Measurements from ENCODE around the gene ANXA8. TPM values are rescaled to one million over a fixed set of nuclear protein-coding genes. Genes with fewer than 3 reads are reported as not detected.

The ANXA8 gene
- total and polyA plus RNA-seq, 2 of the 13 experiments (the other 11 are each of a cell fraction or from before 2014, with no cell fraction given) = not detected

- H3K4me1 ChIP-seq (ENCODE audit: insufficient read depth, low read length) = peaks cover 33% of the 10 kb centered on the region
- no peak overlapping the region for H3K4me3 ChIP-seq (replicated peaks in 1 of 3; ENCODE audit: insufficient read depth in 1 of 3, low read depth in 2 of 3, low read length in 3 of 3)
- no peaks in the 10 kb centered on the region for H3K79me2 ChIP-seq (ENCODE audit: insufficient read depth, low read length)
- H3K9ac ChIP-seq (ENCODE audit: insufficient read depth, low read depth, low read length) = no peak overlapping the region
- H3K27ac ChIP-seq (ENCODE audit: extremely low read length, insufficient read depth, low read length) = no peak overlapping the region
- no peaks in the 10 kb centered on the region for H3K9me3 ChIP-seq (ENCODE audit: low read length)
- no peaks in the 10 kb centered on the region for H4K20me1 ChIP-seq (ENCODE audit: insufficient read depth, low read length)
- FAIRE-seq = no peak
- BruUV-seq (replicated peaks) = no TSS peak
- no peak for ATAC-seq
- no peak overlapping the region for H2AFZ ChIP-seq (ENCODE audit: low read length)
- H3K36me3 ChIP-seq (replicated peaks in 1 of 2; ENCODE audit: control insufficient read depth in 1 of 2, insufficient read depth in 2 of 2, low read length in 2 of 2) = no peaks in the 10 kb centered on the region
- in situ Hi-C loops (cut with HindIII; ENCODE audit: extremely low pct_ligation_motif_present, low pct_unique_long_range_greater_than_20kb) = no loop called here
- H3K27me3 ChIP-seq (ENCODE audit: control insufficient read depth in 1 of 2, insufficient read depth in 2 of 2, low read length in 2 of 2) = peaks cover 0 to 10% of the 10 kb centered on the region in 2 experiments; a peak in 3 of 5 replicates
- TF ChIP-seq SIN3A (IDR thresholded peaks at IDR 0.05; ENCODE audit: borderline replicate concordance, low read depth, low read length) (no peak), PAF1 (CRISPR knock-in tag; IDR thresholded peaks at IDR 0.05) (no peak), HIVEP1 (CRISPR knock-in tag; IDR thresholded peaks at IDR 0.05) (no peak), ZNF567 (CRISPR knock-in tag; IDR thresholded peaks at IDR 0.05; ENCODE audit: borderline replicate concordance) (no peak), ZNF841 (CRISPR knock-in tag; IDR thresholded peaks at IDR 0.05; ENCODE audit: borderline replicate concordance) (no peak), IRF1 (CRISPR knock-in tag; IDR thresholded peaks at IDR 0.05; ENCODE audit: low read depth) (no peak), ZBTB14 (CRISPR knock-in tag; IDR thresholded peaks at IDR 0.05) (no peak), MTF1 (CRISPR knock-in tag; IDR thresholded peaks at IDR 0.05) (no peak), ZNF563 (CRISPR knock-in tag; IDR thresholded peaks at IDR 0.05) (no peak), HMG20A (CRISPR knock-in tag; IDR thresholded peaks at IDR 0.05; ENCODE audit: borderline replicate concordance) (no peak), ZNF678 (CRISPR knock-in tag; IDR thresholded peaks at IDR 0.05) (no peak), ARNT (IDR thresholded peaks at IDR 0.05) (no peak), PHF21A (CRISPR knock-in tag; IDR thresholded peaks at IDR 0.05) (no peak)
- POLR2A ChIA-PET = no interaction called here
- H3K4me2 ChIP-seq (ENCODE audit: low read depth, low read length) = no peak overlapping the region
- intact Hi-C loops (cut with micrococcal nuclease; ENCODE audit: unreplicated experiment) = no loop called here
- CTCF ChIA-PET (ENCODE audit: low intra/inter-chr PET ratio, low total read pairs) = no interaction called here
- WGBS (ENCODE audit: low lambda C conversion rate) = 17% methylated on average over 4 of the region's 4 CpGs
- DNase-seq (ENCODE audit: low spot score) = no peak
These were observed 25.3 kb downstream of the ANXA8 start for GRCh38 chr10:47458466-47459154.
